NCI-H2227 (cell line): ENCODE results near the gene ST8SIA6.
"Not testable (repeated sequence)": the region's sequence is repeated elsewhere in the genome, so short reads cannot be mapped to it uniquely, and the experiment has no call there.

ENCODE experiments used
- DNase-seq: peaks from one replicate; lab custom pipeline; 2025; ENCODE audit not compliant: unreplicated experiment; lab: John Stamatoyannopoulos, UW

Gene ST8SIA6

GRCh38 chr10:17348501-17349349, 105.7 kb downstream of the ST8SIA6 start:
- no peak for DNase-seq

GRCh38 chr10:17348011-17348500, 106.3 kb downstream of the ST8SIA6 start:
- DNase-seq: no peak

- no peak for DNase-seq
Observed at GRCh38 chr10:17344206-17344605, 110.2 kb downstream of the ST8SIA6 start.

GRCh38 chr10:17343118-17343517, 111.3 kb downstream of the ST8SIA6 start:
- no peak for DNase-seq

GRCh38 chr10:17340144-17340829, 114.1 kb downstream of the ST8SIA6 start:
- no peak for DNase-seq

GRCh38 chr10:17335065-17335464, 119.3 kb downstream of the ST8SIA6 start:
- no peak for DNase-seq

- no peak for DNase-seq
Observed at GRCh38 chr10:17330501-17330900, 123.9 kb downstream of the ST8SIA6 start.

GRCh38 chr10:17326377-17326776, 128.0 kb downstream of the ST8SIA6 start:
- no peak for DNase-seq

GRCh38 chr10:17321957-17322356, 132.4 kb downstream of the ST8SIA6 start:
- not testable (repeated sequence) for DNase-seq

- no peak for DNase-seq
Observed at GRCh38 chr10:17316488-17317170, 137.8 kb downstream of the ST8SIA6 start.

- DNase-seq: no peak
Observed at GRCh38 chr10:17309435-17309834, 145.0 kb downstream of the ST8SIA6 start.

- no peak for DNase-seq
Observed at GRCh38 chr10:17307123-17307522, 147.3 kb downstream of the ST8SIA6 start.

- no peak for DNase-seq
Observed at GRCh38 chr10:17292375-17292774, 162.0 kb downstream of the ST8SIA6 start.

- no peak for DNase-seq
Observed at GRCh38 chr10:17290226-17290625, 164.2 kb downstream of the ST8SIA6 start.

GRCh38 chr10:17289763-17290162, 164.6 kb downstream of the ST8SIA6 start:
- DNase-seq: no peak

- no peak for DNase-seq
Observed at GRCh38 chr10:17286562-17287550, 167.5 kb downstream of the ST8SIA6 start.

GRCh38 chr10:17282311-17282710, 172.1 kb downstream of the ST8SIA6 start:
- DNase-seq: no peak

- no peak for DNase-seq
Observed at GRCh38 chr10:17278607-17279240, 175.7 kb downstream of the ST8SIA6 start.

- DNase-seq: no peak
Observed at GRCh38 chr10:17276756-17277424, 177.5 kb downstream of the ST8SIA6 start.
